ENCODE results near the gene WDR43.
A peak's percentile ranks its signal among the peaks of the same experiment; 100 is the strongest.

The WDR43 gene

GRCh38 chr2:28909655-28910353 lies 15.3 kb downstream of the WDR43 start:
- DNase-seq (ENCODE audit: low read depth): no peak

GRCh38 chr2:28915939-28916338 lies 21.5 kb downstream of the WDR43 start:
- no peak for DNase-seq (ENCODE audit: low read depth)

GRCh38 chr2:28926847-28927246 lies 32.4 kb downstream of the WDR43 start:
- DNase-seq (ENCODE audit: low read depth): no peak

GRCh38 chr2:28927469-28927868 lies 33.0 kb downstream of the WDR43 start:
- DNase-seq (ENCODE audit: low read depth): no peak

GRCh38 chr2:28927878-28928277 lies 33.4 kb downstream of the WDR43 start:
- DNase-seq (ENCODE audit: low read depth): peak; percentile 38

- DNase-seq (ENCODE audit: low read depth): no peak
Measured at GRCh38 chr2:28929581-28929980, 35.1 kb downstream of the WDR43 start.

- DNase-seq (ENCODE audit: low read depth): no peak
Measured at GRCh38 chr2:28930205-28930604, 35.7 kb downstream of the WDR43 start.

- no peak for DNase-seq (ENCODE audit: low read depth)
Measured at GRCh38 chr2:28934769-28935168, 40.3 kb downstream of the WDR43 start.

- DNase-seq (ENCODE audit: low read depth): no peak
Measured at GRCh38 chr2:28941008-28941407, 46.5 kb downstream of the WDR43 start.

GRCh38 chr2:28944535-28945248 lies 50.2 kb downstream of the WDR43 start:
- no peak for DNase-seq (ENCODE audit: low read depth)

GRCh38 chr2:28948160-28948559 lies 53.7 kb downstream of the WDR43 start:
- DNase-seq (ENCODE audit: low read depth): no peak

GRCh38 chr2:28949190-28949589 lies 54.7 kb downstream of the WDR43 start:
- DNase-seq (ENCODE audit: low read depth): no peak

GRCh38 chr2:28949617-28950305 lies 55.3 kb downstream of the WDR43 start:
- DNase-seq (ENCODE audit: low read depth): no peak

- no peak for DNase-seq (ENCODE audit: low read depth)
Measured at GRCh38 chr2:28950941-28951630, 56.6 kb downstream of the WDR43 start.

GRCh38 chr2:28951910-28952835 lies 57.7 kb downstream of the WDR43 start:
- DNase-seq (ENCODE audit: low read depth): no peak

- DNase-seq (ENCODE audit: low read depth): no peak
Measured at GRCh38 chr2:28952836-28953211, 58.4 kb downstream of the WDR43 start.

GRCh38 chr2:28955467-28955866 lies 61.0 kb downstream of the WDR43 start:
- DNase-seq (ENCODE audit: low read depth): no peak

GRCh38 chr2:28956415-28956826 lies 62.0 kb downstream of the WDR43 start:
- no peak for DNase-seq (ENCODE audit: low read depth)

GRCh38 chr2:28956890-28957289 lies 62.4 kb downstream of the WDR43 start:
- DNase-seq (ENCODE audit: low read depth): no peak

- no peak for DNase-seq (ENCODE audit: low read depth)
Measured at GRCh38 chr2:28958689-28959088, 64.2 kb downstream of the WDR43 start.

- DNase-seq (ENCODE audit: low read depth): no peak
Measured at GRCh38 chr2:28960401-28960800, 65.9 kb downstream of the WDR43 start.

Data from non-pigmented ciliary epithelial cell (primary cell).